Keratinocyte (primary cell): Measurements from ENCODE around the gene SPRR2F. TPM values are rescaled to one million over a fixed set of nuclear protein-coding genes. Genes with fewer than 3 reads are reported as not detected.
A peak's percentile ranks its signal among the peaks of the same experiment; 100 is the strongest.

ENCODE experiments used
- DNase-seq: peaks from one replicate; pipeline ENCODE4 v3.0.0-alpha.2; 2011; ENCODE audit warnings: low read depth, missing footprints, low spot score
- FAIRE-seq: peaks from 2 replicates; lab custom pipeline; 2011; peaks lifted over from hg19 to GRCh38; lab: Jason Lieb, UNC
- H2AFZ ChIP-seq: 2 replicates; pipeline ENCODE4 v1.6.0; 2012; ENCODE audit warnings: low read length, control low read depth, inconsistent platforms; ENCODE audit not compliant: control insufficient read depth
- H3K27ac ChIP-seq: 2 replicates; pipeline ENCODE4 v1.5.1; 2011; ENCODE audit warnings: low read length; ENCODE audit not compliant: control insufficient read depth, insufficient read depth
- H3K27me3 ChIP-seq: 3 replicates; pipeline ENCODE4 v1.6.0; 2011; ENCODE audit warnings: low read length; ENCODE audit not compliant: control insufficient read depth, insufficient read depth; ENCODE audit errors: extremely low read depth
- H3K36me3 ChIP-seq, 2 experiments: 2 replicates in 1 of 2; 3 replicates in 1 of 2; pipeline ENCODE4 v1.5.1; 2011; ENCODE audit warnings: low read length in 2 of 2, mild to moderate bottlenecking in 1 of 2; ENCODE audit not compliant: control insufficient read depth in 2 of 2, insufficient read depth in 2 of 2; ENCODE audit errors: extremely low read depth in 1 of 2
- H3K4me1 ChIP-seq: 3 replicates; pipeline ENCODE4 v1.5.1; 2011; ENCODE audit warnings: low read length; ENCODE audit not compliant: control insufficient read depth, insufficient read depth; ENCODE audit errors: extremely low read depth
- H3K4me2 ChIP-seq: 3 replicates; pipeline ENCODE4 v1.6.0; 2011; ENCODE audit warnings: low read depth, low read length; ENCODE audit not compliant: control insufficient read depth, insufficient read depth; ENCODE audit errors: extremely low read depth
- H3K4me3 ChIP-seq, 3 experiments: fragments of 200-600 bp in 1 of 3; sonication (generic) in 1 of 3; 2 replicates in 2 of 3; 3 replicates in 1 of 3; pipeline ENCODE4 v1.5.1; 2011 to 2016; ENCODE audit warnings: low read length in 3 of 3, mild to moderate bottlenecking in 3 of 3, control low read depth in 2 of 3, inconsistent platforms in 1 of 3, low read depth in 1 of 3, mixed read lengths in 1 of 3, mixed run types in 1 of 3, moderate library complexity in 1 of 3; ENCODE audit not compliant: control insufficient read depth in 2 of 3, insufficient read depth in 2 of 3; ENCODE audit errors: extremely low read depth in 1 of 3
- H3K79me2 ChIP-seq: 2 replicates; pipeline ENCODE4 v1.6.0; 2012; ENCODE audit warnings: low read length; ENCODE audit not compliant: control insufficient read depth, insufficient read depth
- H3K9ac ChIP-seq: 3 replicates; pipeline ENCODE4 v1.6.0; 2011; ENCODE audit warnings: low read length; ENCODE audit not compliant: control insufficient read depth, insufficient read depth; ENCODE audit errors: extremely low read depth
- H3K9me1 ChIP-seq: 3 replicates; pipeline ENCODE4 v1.6.0; 2011; ENCODE audit warnings: low read length; ENCODE audit not compliant: control insufficient read depth, insufficient read depth; ENCODE audit errors: extremely low read depth
- H3K9me3 ChIP-seq: 2 replicates; pipeline ENCODE4 v1.5.1; 2012; ENCODE audit warnings: low read depth, low read length; ENCODE audit not compliant: control insufficient read depth
- H4K20me1 ChIP-seq: 3 replicates; pipeline ENCODE4 v1.6.0; 2011; ENCODE audit warnings: low read length; ENCODE audit not compliant: control insufficient read depth, insufficient read depth; ENCODE audit errors: extremely low read depth
- CTCF ChIP-seq, 3 experiments: IDR thresholded peaks in 1 of 3; conservative IDR thresholded peaks in 1 of 3; optimal IDR thresholded peaks in 1 of 3; 2 replicates in 2 of 3; 3 replicates in 1 of 3; pipeline versions ENCODE3 to v1.5.1; 2011; ENCODE audit warnings: low read length in 3 of 3, mild to moderate bottlenecking in 3 of 3, moderate library complexity in 2 of 3, control low read depth in 1 of 3, inconsistent platforms in 1 of 3; ENCODE audit not compliant: insufficient read depth in 2 of 3; ENCODE audit errors: extremely low read depth in 1 of 3
- EZH2 ChIP-seq: IDR thresholded peaks from one replicate; pipeline ENCODE4 v1.6.1; 2012; ENCODE audit warnings: inconsistent platforms, mild to moderate bottlenecking, low read length, moderate library complexity
- dilution Hi-C: fragments of 300-500 bp; cut with MboI; formaldehyde crosslinking; loops from one replicate; pipeline ENCODE4 v1.7.0; 2020; ENCODE audit warnings: low sequenced_read_pairs; ENCODE audit not compliant: extremely low pct_ligation_motif_present
- polyA plus RNA-seq, 5 experiments: library from polyadenylated mRNA; depleted of rRNA in 3 of 5; stranded (reverse) in 3 of 5; stranded (forward) in 1 of 5; unstranded in 1 of 5; fragments of >200 nt; gene quantifications; 1 replicate in 1 of 5; 2 replicates in 3 of 5; 3 replicates in 1 of 5; pipeline versions ENCODE4 v1.2.1 to v1.2.3, GENCODE V29; 2011 to 2012; ENCODE audit warnings: missing spikeins in 2 of 5, low read depth in 1 of 5, low replicate concordance in 1 of 5

Gene SPRR2F
- polyA plus RNA-seq, 1 donor (not counting 4 experiments of a cell fraction or from before 2014, with no cell fraction given): not detected

- no peak overlapping the region for H3K4me3 ChIP-seq
- H3K4me2 ChIP-seq: no peak overlapping the region
- H3K27me3 ChIP-seq: no peaks in the 10 kb centered on the region
- DNase-seq: no peak
- H3K79me2 ChIP-seq: no peaks in the 10 kb centered on the region
- dilution Hi-C loops: no loop called here
- no peaks in the 10 kb centered on the region for H3K9me3 ChIP-seq
- TF ChIP-seq CTCF (optimal IDR thresholded peaks at IDR 0.05 in 1 of 3, IDR thresholded peaks at IDR 0.05 in 1 of 3, conservative IDR thresholded peaks at IDR 0.05 in 1 of 3; ENCODE audit: extremely low read depth in 1 of 3, insufficient read depth in 2 of 3, low read length in 3 of 3) (no peak), EZH2 (no peak)
- no peak overlapping the region for H3K27ac ChIP-seq
- H3K4me1 ChIP-seq: peaks cover 30% of the 10 kb centered on the region
- H4K20me1 ChIP-seq: no peaks in the 10 kb centered on the region
- no peaks in the 10 kb centered on the region for H3K9me1 ChIP-seq
- H3K9ac ChIP-seq: no peak overlapping the region
- peak; percentile 62 for FAIRE-seq
- H3K36me3 ChIP-seq: no peaks in the 10 kb centered on the region
- H2AFZ ChIP-seq: no peak overlapping the region
Measured at GRCh38 chr1:153095764-153096163, 17.6 kb downstream of the SPRR2F start.

- Histone ChIP-seq H3K4me2 (no peak within 1 kb of the TSS), H3K4me1 (peaks cover 19% of the 10 kb centered on the region), H3K36me3 (no peaks in the 10 kb centered on the region), H3K79me2 (no peaks in the 10 kb centered on the region), H2AFZ (no peak within 1 kb of the TSS), H3K9me3 (no peaks in the 10 kb centered on the region), H3K27ac (no peak within 1 kb of the TSS), H4K20me1 (no peaks in the 10 kb centered on the region), H3K4me3 (no peak within 1 kb of the TSS), H3K9me1 (no peaks in the 10 kb centered on the region), H3K27me3 (no peaks in the 10 kb centered on the region), H3K9ac (no peak within 1 kb of the TSS)
- dilution Hi-C loops: no loop called here
- TF ChIP-seq EZH2 (no peak), CTCF (optimal IDR thresholded peaks at IDR 0.05 in 1 of 3, IDR thresholded peaks at IDR 0.05 in 1 of 3, conservative IDR thresholded peaks at IDR 0.05 in 1 of 3; ENCODE audit: extremely low read depth in 1 of 3, insufficient read depth in 2 of 3, low read length in 3 of 3) (no peak)
- FAIRE-seq (peak; percentile 20), DNase-seq (no peak)
Measured at GRCh38 chr1:153094426-153094825, 18.9 kb downstream of the SPRR2F start, which contains the start of gene SPRR2E. Gene SPRR2E, minus strand, starts transcription at chr1:153094526. Its CDS starts 775 bp downstream, at chr1:153093751.
